Measurements from ENCODE around the gene FBP2.

GRCh38 chr9:94568972-94569712, 24.5 kb downstream of the FBP2 start:
- TF ChIP-seq CTCF (IDR thresholded peaks at IDR 0.05) (no peak), FOXM1 (IDR thresholded peaks at IDR 0.05; ENCODE audit: low read depth) (no peak), RAD21 (IDR thresholded peaks at IDR 0.05; ENCODE audit: low read length) (no peak), RFX5 (IDR thresholded peaks at IDR 0.05; ENCODE audit: low read length) (no peak), REST (IDR thresholded peaks at IDR 0.05; ENCODE audit: low read depth, low read length) (no peak), YY1 (IDR thresholded peaks at IDR 0.05; ENCODE audit: low read depth) (no peak), FOXJ3 (CRISPR knock-in tag; IDR thresholded peaks at IDR 0.05) (no peak), CHD2 (IDR thresholded peaks at IDR 0.05; ENCODE audit: low read length, partially characterized antibody) (no peak), TEAD4 (IDR thresholded peaks at IDR 0.05; ENCODE audit: borderline replicate concordance, insufficient read depth) (no peak), TCF12 (IDR thresholded peaks at IDR 0.05) (no peak)
- TF ChIP-seq, protein P1, sequence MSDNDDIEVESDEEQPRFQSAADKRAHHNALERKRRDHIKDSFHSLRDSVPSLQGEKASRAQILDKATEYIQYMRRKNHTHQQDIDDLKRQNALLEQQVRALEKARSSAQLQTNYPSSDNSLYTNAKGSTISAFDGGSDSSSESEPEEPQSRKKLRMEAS (IDR thresholded peaks at IDR 0.05; ENCODE audit: low read depth) = no peak
